Stimulated activated CD8-positive, alpha-beta memory T cell treated with anti-CD3 and anti-CD28 coated beads, Interleukin-12 subunit alpha, Interleukin-12 subunit beta, amount 100 ng/mL, for 24 hours (primary cell): Measurements from ENCODE around the gene ZNF32.

Experiments used
- DNase-seq: peaks from one replicate; pipeline ENCODE4 v3.0.0-alpha.2; 2020; ENCODE audit errors: extremely low read depth

Gene ZNF32, protein sequence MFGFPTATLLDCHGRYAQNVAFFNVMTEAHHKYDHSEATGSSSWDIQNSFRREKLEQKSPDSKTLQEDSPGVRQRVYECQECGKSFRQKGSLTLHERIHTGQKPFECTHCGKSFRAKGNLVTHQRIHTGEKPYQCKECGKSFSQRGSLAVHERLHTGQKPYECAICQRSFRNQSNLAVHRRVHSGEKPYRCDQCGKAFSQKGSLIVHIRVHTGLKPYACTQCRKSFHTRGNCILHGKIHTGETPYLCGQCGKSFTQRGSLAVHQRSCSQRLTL

DNA sequence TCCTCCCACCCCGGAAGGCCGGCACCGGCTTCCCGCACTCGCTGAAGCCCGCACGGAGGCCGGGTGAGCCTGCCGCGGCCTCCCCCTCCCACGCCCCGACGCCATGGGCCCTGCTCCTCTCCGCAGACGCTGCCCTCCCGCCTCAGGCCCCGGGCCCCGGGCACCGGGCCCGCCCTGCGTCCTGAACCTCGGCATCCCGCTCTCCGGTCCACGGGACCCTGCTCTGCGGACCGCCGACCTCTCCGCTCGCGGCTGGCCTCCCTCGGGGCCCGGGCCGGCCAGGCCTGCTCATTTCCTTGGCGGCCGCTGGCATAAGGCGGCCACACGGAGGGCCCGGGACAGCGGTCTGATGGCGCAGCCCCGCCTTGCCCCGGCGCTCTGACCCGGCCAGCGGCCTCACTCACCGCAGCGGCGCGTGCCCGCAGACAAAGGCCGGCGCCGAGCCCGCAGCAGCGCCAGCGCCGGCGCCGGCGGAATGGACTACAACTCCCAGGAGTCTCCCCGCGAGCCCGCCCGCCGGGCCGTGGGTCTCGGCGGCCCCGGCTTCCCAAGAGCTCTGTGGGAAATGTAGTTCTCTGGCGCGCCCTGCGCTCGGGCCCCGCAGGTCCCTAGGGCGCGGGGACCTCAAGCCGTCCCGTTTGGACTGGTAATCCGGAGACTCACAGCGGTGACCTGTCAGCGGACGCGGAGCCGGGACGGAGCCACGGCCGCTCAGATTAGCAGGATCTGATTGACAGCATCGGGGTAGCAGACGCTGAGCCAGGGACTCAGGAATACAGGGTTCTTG lies at the start of gene ZNF32:
Gene ZNF32, minus strand, starts transcription at position 484 of the 787 bp plus-strand sequence. CDS start 2,748 bp downstream, outside the sequence.
- DNase-seq: peak; percentile 58

DNA sequence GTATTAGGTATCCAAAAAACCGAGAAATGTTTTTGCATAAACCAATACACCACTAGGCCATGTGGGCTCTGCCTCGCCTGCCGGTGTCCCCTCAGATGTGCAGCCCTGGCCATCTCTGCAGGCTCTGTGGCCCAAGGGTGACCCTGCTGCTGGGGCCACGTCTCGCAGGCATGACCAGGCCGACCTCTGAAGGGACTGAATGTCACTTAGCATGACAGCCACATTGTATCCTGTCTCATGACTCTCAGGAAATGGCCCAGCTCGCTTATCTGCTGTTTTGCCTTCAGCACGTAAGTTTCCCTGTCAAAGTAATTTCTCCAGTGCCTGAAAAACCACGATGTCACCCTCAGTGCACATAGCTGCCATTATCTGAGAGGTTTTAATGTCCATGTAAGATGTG lies 49.5 kb upstream of the ZNF32 start:
- DNase-seq: no peak

DNA sequence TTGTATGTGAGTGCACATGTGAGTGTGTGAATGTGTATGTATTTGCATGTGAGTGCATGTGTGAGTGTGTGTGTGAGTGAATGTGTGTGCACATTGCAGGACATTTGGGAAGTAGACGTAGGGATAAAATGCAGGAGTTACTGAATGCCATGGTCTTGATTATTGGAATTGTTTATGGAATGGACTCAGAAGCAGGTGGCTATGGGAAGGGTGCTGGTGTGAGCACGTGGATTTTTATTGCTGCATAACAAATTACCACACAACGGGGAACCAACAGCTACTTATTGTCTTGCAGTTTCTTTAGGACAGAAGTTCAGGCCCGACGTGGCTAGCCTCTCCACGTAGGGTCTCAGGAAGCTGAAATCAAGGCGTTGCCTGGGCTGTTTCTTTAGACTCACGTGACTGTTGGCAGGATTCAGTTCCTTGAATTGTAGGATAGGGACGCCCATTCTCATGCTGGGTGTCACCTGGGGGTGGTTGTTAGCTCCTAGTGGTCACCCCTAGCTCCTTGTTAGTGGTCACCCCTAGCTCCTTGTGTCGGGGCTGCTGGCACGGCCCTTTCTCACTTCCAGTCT lies 48.3 kb upstream of the ZNF32 start:
- no peak for DNase-seq

- no peak for DNase-seq
Observed at GRCh38 chr10:43695730-43696129, 47.0 kb upstream of the ZNF32 start.

GRCh38 chr10:43695321-43695720 lies 46.6 kb upstream of the ZNF32 start:
- no peak for DNase-seq

- DNase-seq: no peak
Observed at GRCh38 chr10:43694526-43694925, 45.8 kb upstream of the ZNF32 start.

DNA sequence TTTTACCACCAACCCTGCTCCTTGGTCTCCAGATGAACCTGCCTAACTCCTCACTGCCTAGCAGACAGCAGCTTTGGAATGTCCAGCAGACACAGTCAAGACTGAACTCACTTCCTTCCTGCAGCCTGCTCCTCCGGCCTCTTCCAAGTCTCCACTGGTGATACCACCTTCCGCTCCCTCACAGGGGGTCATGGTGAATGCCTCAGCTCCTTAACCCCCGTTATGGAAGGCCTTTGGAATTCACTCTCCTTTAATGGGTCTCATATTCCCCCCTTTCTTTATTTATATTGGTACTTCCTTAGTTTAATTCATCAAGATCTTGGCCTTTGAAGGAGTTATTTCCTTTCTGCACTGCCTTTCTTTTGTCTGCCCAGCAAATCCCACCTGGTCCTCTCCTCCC lies 44.9 kb upstream of the ZNF32 start:
- no peak for DNase-seq

DNA sequence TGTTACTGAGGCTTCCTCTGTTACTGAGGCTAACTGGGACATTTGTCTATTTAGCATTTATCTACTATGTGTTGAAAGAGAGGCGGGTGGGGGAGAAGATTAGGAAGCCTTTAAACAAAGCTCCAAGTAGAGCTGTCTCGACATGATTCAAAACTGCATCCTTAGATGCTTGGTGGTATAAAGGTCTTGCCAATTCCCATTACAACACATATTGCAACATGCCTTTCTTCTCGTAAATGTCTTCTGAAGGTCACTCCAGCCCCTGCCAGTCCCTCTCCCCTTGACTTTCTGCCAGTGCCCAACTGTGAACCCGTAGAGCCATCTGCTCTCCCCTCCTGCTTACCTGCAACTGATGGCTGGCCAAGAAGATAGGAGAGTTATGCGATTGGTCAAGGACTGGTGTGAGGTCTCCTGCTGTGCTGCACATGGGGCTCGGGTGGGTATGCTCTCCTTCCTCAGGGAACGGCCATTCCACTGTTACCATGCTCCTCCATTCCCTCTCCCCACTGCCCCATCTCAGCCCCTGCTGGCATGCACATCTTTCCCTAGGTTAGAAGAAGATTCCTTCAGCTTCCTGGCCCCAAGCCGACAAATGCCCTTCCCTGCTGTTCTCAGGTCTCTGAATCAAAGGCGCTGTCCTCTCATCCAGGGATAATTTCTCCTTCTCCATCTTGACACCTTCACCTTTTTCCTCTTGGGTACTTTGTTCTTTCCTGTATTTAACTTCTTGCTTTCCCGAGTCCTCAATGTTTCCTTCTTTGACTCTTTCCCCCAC lies 43.6 kb upstream of the ZNF32 start:
- no peak for DNase-seq

DNA sequence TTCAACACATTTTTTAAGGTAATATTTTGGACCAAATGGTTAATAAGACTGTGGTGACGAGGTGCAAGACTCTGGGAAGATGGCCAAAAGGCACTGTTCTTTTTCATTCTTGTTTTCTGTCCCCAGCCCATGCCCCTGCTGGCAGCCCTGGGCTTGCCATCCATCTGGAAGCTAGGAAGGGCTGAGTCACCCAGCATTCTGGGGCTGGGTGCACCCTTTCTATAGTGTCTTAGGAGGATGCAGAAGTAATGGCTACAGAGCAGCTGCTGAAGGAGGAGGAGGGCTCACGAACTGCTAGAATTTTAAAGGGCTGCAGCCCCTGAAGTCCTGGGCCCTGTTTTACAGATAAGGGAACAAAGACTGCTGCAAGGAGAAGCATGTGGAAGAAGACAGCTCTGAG lies 42.8 kb upstream of the ZNF32 start:
- no peak for DNase-seq

GRCh38 chr10:43689955-43690771 lies 41.5 kb upstream of the ZNF32 start:
- DNase-seq: peak; percentile 63

DNA sequence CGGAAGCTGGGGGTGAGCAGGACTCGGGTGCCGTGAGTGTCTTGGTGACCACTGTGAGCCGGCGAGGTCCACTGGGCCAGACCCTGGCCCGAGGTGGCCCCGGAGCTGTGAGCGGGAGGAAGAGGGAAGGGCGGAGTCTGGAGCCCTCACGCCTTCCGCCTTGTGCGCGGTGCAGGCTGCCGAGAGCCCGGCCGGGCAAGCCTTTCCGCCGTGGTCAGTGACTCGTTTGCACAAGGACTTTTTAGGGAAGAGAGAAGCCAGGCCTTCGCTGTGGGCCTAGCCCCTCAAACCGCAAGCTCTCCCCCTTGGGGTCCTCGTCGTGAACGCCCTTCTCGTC lies 40.9 kb upstream of the ZNF32 start:
- no peak for DNase-seq

DNA sequence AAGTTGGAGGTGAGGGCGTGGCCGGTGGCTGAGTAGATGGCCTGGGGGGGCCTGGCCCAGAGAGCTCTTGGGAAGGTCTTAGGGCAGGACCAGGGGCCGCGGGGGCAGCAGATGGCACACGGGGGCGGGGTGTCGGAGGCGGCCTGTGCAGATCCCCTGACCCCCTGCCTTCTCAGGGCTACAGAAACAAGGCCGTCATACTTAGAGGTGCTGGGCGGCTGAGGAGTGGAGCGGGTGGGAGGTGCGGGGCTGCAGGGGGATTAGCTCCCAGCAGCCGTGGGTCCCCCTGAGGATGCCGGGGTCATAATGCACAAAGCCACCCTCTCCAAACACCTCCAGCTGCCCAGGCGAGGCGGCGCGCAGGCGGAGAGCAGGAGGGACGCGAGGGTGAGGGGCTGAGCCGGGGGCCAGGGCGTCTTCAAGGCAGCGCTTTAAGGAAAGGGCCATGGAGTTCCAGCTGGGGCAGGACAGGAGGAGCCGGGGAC lies 40.4 kb upstream of the ZNF32 start:
- no peak for DNase-seq

GRCh38 chr10:43688348-43688892 lies 39.7 kb upstream of the ZNF32 start:
- DNase-seq: no peak

DNA sequence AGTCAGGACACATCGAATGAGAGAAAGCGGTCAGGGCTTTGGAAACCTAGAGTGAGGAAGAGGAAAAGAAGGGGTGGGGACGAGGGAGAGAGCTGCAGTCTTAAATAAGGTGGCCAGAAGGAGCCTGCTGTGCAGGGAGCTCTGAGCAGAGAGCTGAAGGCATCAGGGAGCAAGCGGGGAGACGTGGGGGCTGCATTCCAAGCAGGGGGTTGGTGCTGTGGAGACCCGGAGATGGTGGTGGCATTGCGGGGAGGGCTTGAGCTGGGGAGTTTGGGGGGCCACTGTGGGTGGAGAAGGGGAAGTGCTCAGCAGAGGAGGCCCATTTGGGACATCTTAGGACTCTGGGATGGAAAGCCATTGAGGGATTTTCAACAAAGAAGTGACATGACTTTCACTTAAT lies 38.7 kb upstream of the ZNF32 start:
- DNase-seq: no peak

DNA sequence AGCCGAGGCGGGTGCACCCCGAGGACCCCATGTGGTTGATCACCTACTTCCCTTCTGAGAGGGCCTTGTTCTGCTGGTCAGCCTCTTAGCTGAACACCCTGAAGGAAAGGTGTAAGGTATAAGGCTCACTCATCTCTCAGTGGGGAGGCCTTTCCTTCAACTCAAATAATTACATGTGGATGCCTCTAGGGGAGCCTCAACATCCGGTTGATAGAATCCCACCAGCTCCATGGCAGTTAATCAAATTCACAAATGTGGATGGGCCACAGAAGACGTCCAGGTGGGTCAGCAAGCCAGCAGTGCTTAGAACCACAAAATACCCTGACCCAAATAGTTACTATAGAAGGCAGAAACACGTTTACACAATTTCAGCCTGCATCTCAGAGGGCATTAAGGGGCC lies 37.7 kb upstream of the ZNF32 start:
- DNase-seq: no peak

GRCh38 chr10:43685744-43686143 lies 37.1 kb upstream of the ZNF32 start:
- DNase-seq: no peak

GRCh38 chr10:43684292-43684559 lies 35.5 kb upstream of the ZNF32 start:
- DNase-seq: no peak

GRCh38 chr10:43683451-43684291 lies 35.0 kb upstream of the ZNF32 start:
- DNase-seq: no peak

DNA sequence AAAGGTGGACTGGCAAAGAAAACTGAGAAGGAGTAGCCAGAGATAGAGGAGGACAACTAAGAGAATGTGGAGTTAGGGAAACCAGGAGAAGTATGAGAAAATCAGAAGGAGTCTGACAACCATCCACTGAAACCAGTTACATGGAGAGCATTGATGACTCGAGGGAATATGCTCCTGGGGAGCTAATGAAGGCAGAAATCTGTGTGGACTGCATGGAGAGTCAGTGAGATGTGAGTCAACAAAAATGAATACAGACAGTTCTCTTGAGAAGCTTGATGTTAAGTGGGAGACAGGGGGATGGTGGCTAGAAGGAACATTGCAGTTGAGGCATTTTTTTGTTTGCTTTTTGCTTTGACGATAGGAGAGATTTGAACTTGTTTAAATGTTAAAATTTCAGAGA lies 34.3 kb upstream of the ZNF32 start:
- DNase-seq: no peak

- no peak for DNase-seq
Observed at GRCh38 chr10:43681721-43682120, 33.0 kb upstream of the ZNF32 start.
